NT2/D1 (cell line): ENCODE results near the gene PKIG.

Source experiments
- DNase-seq: peaks from one replicate; pipeline ENCODE4 v3.0.0-alpha.2; 2011; ENCODE audit warnings: low read depth, low spot score
- H3K27me3 ChIP-seq: 2 replicates; pipeline ENCODE4 v1.6.0; 2011; ENCODE audit warnings: mild to moderate bottlenecking; ENCODE audit not compliant: insufficient read length, insufficient read depth
- H3K36me3 ChIP-seq: 2 replicates; pipeline ENCODE4 v1.6.1; 2011; ENCODE audit warnings: mild to moderate bottlenecking, low read length, mixed read lengths; ENCODE audit not compliant: insufficient read depth, insufficient read length
- H3K4me1 ChIP-seq: 2 replicates; pipeline ENCODE4 v1.5.1; 2011; ENCODE audit not compliant: insufficient read depth, insufficient read length
- H3K4me3 ChIP-seq: 2 replicates; pipeline ENCODE4 v1.5.1; 2011; ENCODE audit warnings: low read depth; ENCODE audit not compliant: insufficient read length
- H3K9ac ChIP-seq: 2 replicates; pipeline ENCODE4 v1.6.0; 2011; ENCODE audit warnings: low read depth; ENCODE audit not compliant: insufficient read length
- H3K9me3 ChIP-seq: 2 replicates; pipeline ENCODE4 v1.5.1; 2011; ENCODE audit warnings: mild to moderate bottlenecking, low read length; ENCODE audit not compliant: insufficient read depth
- SUZ12 ChIP-seq: IDR thresholded peaks from 2 replicates; pipeline ENCODE4 v1.6.1; 2011; ENCODE audit not compliant: insufficient read length, insufficient read depth; ENCODE audit errors: extremely low read depth
- YY1 ChIP-seq: IDR thresholded peaks from 2 replicates; pipeline ENCODE4 v1.6.1; 2011; ENCODE audit not compliant: insufficient read length, insufficient read depth
- ZNF274 ChIP-seq: IDR thresholded peaks from 2 replicates; pipeline ENCODE4 v1.6.1; 2011; ENCODE audit warnings: mild to moderate bottlenecking, low read depth, low read length

PKIG gene

GRCh38 chr20:44543358-44543757 is 39.0 kb upstream of the PKIG start:
- no peak for DNase-seq
- Histone ChIP-seq H3K27me3 (no peaks in the 10 kb centered on the region), H3K4me1 (peaks cover 4% of the 10 kb centered on the region), H3K9me3 (no peaks in the 10 kb centered on the region), H3K4me3 (no peak overlapping the region), H3K9ac (no peak overlapping the region), H3K36me3 (no peaks in the 10 kb centered on the region)
- no peak for TF ChIP-seq YY1
- no peak for TF ChIP-seq ZNF274
- no peak for TF ChIP-seq SUZ12

- no peaks in the 10 kb centered on the region for H3K36me3 ChIP-seq
- H3K9ac ChIP-seq, result no peak overlapping the region
- TF ChIP-seq SUZ12 (no peak), YY1 (no peak), ZNF274 (no peak)
- H3K27me3 ChIP-seq, result no peaks in the 10 kb centered on the region
- no peak for DNase-seq
- H3K4me3 ChIP-seq, result no peak overlapping the region
- H3K4me1 ChIP-seq, result peaks cover 4% of the 10 kb centered on the region
- H3K9me3 ChIP-seq, result no peaks in the 10 kb centered on the region
These were observed 38.1 kb upstream of the PKIG start for GRCh38 chr20:44544263-44544662.

- H3K9ac ChIP-seq, result no peak overlapping the region
- no peak for TF ChIP-seq ZNF274
- TF ChIP-seq SUZ12, result no peak
- no peak for TF ChIP-seq YY1
- no peaks in the 10 kb centered on the region for H3K27me3 ChIP-seq
- no peak for DNase-seq
- H3K4me3 ChIP-seq, result no peak overlapping the region
- H3K4me1 ChIP-seq, result peaks cover 2% of the 10 kb centered on the region
- no peaks in the 10 kb centered on the region for H3K36me3 ChIP-seq
- no peaks in the 10 kb centered on the region for H3K9me3 ChIP-seq
These were observed 35.0 kb upstream of the PKIG start for GRCh38 chr20:44547419-44547818.

- Histone ChIP-seq H3K4me1 (peaks cover 2% of the 10 kb centered on the region), H3K4me3 (no peak overlapping the region), H3K27me3 (no peaks in the 10 kb centered on the region), H3K9ac (no peak overlapping the region), H3K9me3 (no peaks in the 10 kb centered on the region), H3K36me3 (no peaks in the 10 kb centered on the region)
- TF ChIP-seq SUZ12 (no peak), ZNF274 (no peak), YY1 (no peak)
- DNase-seq, result no peak
These were observed 33.3 kb upstream of the PKIG start for GRCh38 chr20:44549123-44549522.

GRCh38 chr20:44552050-44552449 is 30.3 kb upstream of the PKIG start:
- TF ChIP-seq ZNF274 (no peak), YY1 (no peak), SUZ12 (no peak)
- Histone ChIP-seq H3K36me3 (no peaks in the 10 kb centered on the region), H3K9me3 (no peaks in the 10 kb centered on the region), H3K27me3 (no peaks in the 10 kb centered on the region), H3K4me1 (peaks cover 2% of the 10 kb centered on the region), H3K4me3 (no peak overlapping the region), H3K9ac (no peak overlapping the region)
- DNase-seq, result no peak

GRCh38 chr20:44552568-44552949 is 29.8 kb upstream of the PKIG start:
- no peak for TF ChIP-seq SUZ12
- no peak for TF ChIP-seq ZNF274
- no peak for TF ChIP-seq YY1
- DNase-seq, result no peak

GRCh38 chr20:44552950-44553908 is 29.1 kb upstream of the PKIG start:
- Histone ChIP-seq H3K9ac (no peak overlapping the region), H3K36me3 (no peaks in the 10 kb centered on the region), H3K27me3 (no peaks in the 10 kb centered on the region), H3K9me3 (no peaks in the 10 kb centered on the region), H3K4me3 (no peak overlapping the region), H3K4me1 (no peaks in the 10 kb centered on the region)
- TF ChIP-seq SUZ12 (no peak), YY1 (no peak), ZNF274 (no peak)
- no peak for DNase-seq

More at GRCh38 chr20:44552568-44552949, 29.8 kb upstream of the PKIG start:
- Histone ChIP-seq H3K36me3 (no peaks in the 10 kb centered on the region), H3K27me3 (no peaks in the 10 kb centered on the region), H3K4me3 (no peak overlapping the region), H3K9me3 (no peaks in the 10 kb centered on the region), H3K4me1 (no peaks in the 10 kb centered on the region), H3K9ac (no peak overlapping the region)
